Adrenal gland (tissue), 5 donors: Measurements from ENCODE around the gene NUP85.

Source experiments
- POLR2A ChIP-seq, 2 donors: fragments of 450-650 bp; IDR thresholded peaks; one replicate each; pipeline ENCODE4 v1.6.1; 2017; ENCODE audit warnings: antibody characterized with exemption in 2 of 2, mild to moderate bottlenecking in 2 of 2, moderate library complexity in 1 of 2
- TF ChIP-seq, protein P1 (sequence below), 6 experiments: fragments of 450-650 bp in 4 of 6; fragments of 200-600 bp in 2 of 6; sonication (generic) in 1 of 6; IDR thresholded peaks; 1 replicate in 5 of 6; 2 replicates in 1 of 6; pipeline versions ENCODE4 v1.5.1 to v1.8.0; 2016 to 2021; ENCODE audit warnings: antibody characterized with exemption in 6 of 6, mild to moderate bottlenecking in 2 of 6, moderate library complexity in 1 of 6
- donor health status: DM: no; HTN: no; CAD: no.

DNA sequence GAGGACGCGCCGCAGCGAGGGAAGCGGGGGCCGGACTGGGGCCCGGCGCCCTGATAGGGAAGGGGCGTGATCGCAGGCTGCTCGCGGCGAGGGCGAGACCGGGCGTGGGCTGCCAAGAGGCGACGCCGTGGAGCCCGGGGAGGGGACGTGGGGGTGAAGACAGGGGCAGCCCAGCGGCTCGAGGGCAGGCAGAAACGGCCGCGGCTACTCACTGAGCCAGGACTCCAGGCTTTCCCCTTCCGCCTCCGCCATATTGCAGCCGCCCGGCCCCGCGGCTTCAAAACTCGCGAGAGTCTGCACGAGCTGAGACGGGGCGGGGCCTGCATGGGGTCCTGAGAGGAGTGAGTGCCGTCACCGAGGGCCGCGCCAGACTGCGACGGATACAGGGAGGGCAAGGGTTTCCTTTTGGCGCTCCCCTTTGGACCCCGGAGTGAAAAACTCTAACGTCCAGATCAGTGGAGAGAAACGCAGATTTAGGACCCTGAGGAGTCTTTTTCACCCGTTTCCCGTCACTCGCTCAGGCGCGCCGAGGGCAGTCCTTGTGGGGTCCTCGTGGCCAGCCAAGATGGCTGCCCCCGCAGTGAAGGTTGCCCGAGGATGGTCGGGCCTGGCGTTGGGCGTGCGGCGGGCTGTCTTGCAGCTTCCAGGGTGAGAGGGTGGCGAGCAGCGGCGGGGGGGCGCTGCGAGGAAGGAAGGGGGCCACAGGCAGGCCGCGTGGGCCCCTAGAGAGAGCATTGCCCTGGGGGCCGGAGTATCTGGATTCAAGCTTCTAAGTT, 56.0 kb downstream of the NUP85 start, which contains the start of the genes GGA3 and MRPS7:
- TF ChIP-seq, protein P1, sequence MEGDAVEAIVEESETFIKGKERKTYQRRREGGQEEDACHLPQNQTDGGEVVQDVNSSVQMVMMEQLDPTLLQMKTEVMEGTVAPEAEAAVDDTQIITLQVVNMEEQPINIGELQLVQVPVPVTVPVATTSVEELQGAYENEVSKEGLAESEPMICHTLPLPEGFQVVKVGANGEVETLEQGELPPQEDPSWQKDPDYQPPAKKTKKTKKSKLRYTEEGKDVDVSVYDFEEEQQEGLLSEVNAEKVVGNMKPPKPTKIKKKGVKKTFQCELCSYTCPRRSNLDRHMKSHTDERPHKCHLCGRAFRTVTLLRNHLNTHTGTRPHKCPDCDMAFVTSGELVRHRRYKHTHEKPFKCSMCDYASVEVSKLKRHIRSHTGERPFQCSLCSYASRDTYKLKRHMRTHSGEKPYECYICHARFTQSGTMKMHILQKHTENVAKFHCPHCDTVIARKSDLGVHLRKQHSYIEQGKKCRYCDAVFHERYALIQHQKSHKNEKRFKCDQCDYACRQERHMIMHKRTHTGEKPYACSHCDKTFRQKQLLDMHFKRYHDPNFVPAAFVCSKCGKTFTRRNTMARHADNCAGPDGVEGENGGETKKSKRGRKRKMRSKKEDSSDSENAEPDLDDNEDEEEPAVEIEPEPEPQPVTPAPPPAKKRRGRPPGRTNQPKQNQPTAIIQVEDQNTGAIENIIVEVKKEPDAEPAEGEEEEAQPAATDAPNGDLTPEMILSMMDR (IDR thresholded peaks at IDR 0.05): peak in 1 of 6 experiments; percentile 18
- peak; percentile 51 to 66 for TF ChIP-seq POLR2A (IDR thresholded peaks at IDR 0.05)
